Activated naive CD8-positive, alpha-beta T cell treated with anti-CD3 and anti-CD28 coated beads for 36 hours (primary cell): ENCODE measurements around the gene LRRC74B. TPM values are rescaled to one million over a fixed set of nuclear protein-coding genes. Genes with fewer than 3 reads are reported as not detected.

Experiments
- DNase-seq: peaks from one replicate; pipeline ENCODE4 v3.0.0; 2021
- H3K27ac Mint-ChIP-seq: one replicate; pipeline ENCODE4 v1.8.0; 2022; ENCODE audit warnings: mild to moderate bottlenecking, moderate library complexity, mixed read lengths
- H3K27me3 Mint-ChIP-seq: one replicate; pipeline ENCODE4 v1.8.0; 2022; ENCODE audit warnings: mild to moderate bottlenecking, mixed read lengths
- H3K36me3 Mint-ChIP-seq: one replicate; pipeline ENCODE4 v1.8.0; 2021; ENCODE audit warnings: mild to moderate bottlenecking, mixed read lengths
- H3K4me1 Mint-ChIP-seq: one replicate; pipeline ENCODE4 v1.8.0; 2021; ENCODE audit warnings: mixed read lengths
- H3K4me3 Mint-ChIP-seq: one replicate; pipeline ENCODE4 v1.8.0; 2022; ENCODE audit warnings: mild to moderate bottlenecking, moderate library complexity, mixed read lengths
- H3K9me3 Mint-ChIP-seq: one replicate; pipeline ENCODE4 v1.8.0; 2022; ENCODE audit warnings: mixed read lengths
- total RNA-seq, 2 experiments: library from RNA; stranded (reverse); gene quantifications; one replicate each; pipeline ENCODE4 v1.2.3, GENCODE V29; 2021

Gene LRRC74B
- total RNA-seq, 2 experiments from 2014 or later = not detected

DNA sequence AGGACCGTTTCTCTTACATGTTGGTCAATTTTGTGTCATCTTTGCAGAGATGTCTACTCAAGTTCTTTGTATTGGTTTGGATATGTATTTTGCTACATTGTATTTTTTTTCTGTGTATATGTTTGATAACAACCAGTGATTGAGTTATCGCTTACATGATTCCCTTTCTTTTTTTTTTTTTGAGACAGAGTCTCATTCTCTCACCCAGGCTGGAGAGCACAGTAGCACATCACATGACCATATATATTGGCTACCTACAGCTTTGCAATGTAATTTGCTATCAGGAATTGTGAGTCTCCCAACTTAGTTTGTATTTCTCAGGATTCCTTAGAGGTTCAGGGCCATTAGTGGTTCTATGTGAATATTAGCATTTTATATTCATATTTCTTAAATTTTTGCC is 59.5 kb downstream of the LRRC74B start:
- Mint-ChIP-seq H3K4me1 (peaks cover 7% of the 10 kb centered on the region), H3K9me3 (no peaks in the 10 kb centered on the region), H3K27ac (no peak overlapping the region), H3K27me3 (peaks cover 33% of the 10 kb centered on the region), H3K4me3 (no peak overlapping the region), H3K36me3 (no peaks in the 10 kb centered on the region)
- DNase-seq = no peak

DNA sequence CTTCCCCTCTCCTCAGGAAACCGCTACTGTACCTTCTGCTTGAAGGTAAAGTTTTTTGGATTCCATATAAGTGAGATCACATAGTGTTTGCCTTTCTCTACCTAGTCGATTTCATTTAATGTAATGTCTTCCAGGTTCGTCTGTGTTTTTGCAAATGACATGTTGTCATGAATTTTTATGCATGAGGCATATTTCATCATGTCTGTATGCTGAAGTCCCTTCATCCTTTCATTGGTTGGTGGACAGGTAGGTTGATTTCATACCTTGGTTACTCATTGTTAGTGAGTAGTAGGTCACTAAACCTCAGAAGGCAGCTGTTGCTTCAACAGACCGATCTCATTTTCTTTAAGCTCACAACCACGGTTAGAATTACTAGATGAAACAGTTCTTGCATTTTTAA is 60.3 kb downstream of the LRRC74B start:
- Mint-ChIP-seq H3K27me3 (peaks cover 33% of the 10 kb centered on the region), H3K27ac (no peak overlapping the region), H3K9me3 (no peaks in the 10 kb centered on the region), H3K36me3 (no peaks in the 10 kb centered on the region), H3K4me1 (peaks cover 7% of the 10 kb centered on the region), H3K4me3 (no peak overlapping the region)
- DNase-seq = no peak

DNA sequence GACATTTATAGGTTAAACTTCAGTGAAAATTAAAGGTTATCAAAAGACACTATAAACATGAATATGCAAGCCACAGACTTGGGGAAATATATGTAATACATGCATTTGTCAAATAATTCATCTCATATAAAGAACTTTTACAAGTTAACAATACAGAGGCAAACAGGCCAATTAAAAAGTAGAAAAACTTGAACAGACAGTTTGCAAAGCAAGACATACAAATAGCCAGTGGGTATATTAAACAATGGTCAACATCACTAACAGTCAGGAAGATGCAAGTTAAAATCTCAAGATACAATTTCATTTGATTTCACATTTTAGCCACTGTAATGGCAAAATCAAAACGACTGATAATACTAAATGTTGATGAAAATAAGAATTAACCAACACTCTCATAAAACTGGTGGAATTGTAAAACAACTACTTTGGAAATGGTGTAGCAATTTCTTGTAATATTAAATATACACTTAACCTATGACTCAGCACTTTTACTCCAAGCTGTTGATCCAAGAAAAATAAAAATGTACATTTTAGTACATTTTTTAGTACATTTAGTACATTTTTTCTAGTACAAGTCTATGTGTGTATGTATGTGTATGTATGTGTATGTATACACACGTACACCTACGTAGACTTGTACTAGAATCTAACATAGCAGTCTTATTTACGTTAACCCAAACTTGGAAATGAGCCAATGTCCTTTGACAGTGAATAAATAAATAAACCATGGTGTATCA is 62.8 kb downstream of the LRRC74B start:
- Mint-ChIP-seq H3K4me1 (no peaks in the 10 kb centered on the region), H3K27ac (no peak overlapping the region), H3K4me3 (no peak overlapping the region), H3K36me3 (no peaks in the 10 kb centered on the region), H3K9me3 (no peaks in the 10 kb centered on the region), H3K27me3 (peaks cover 28% of the 10 kb centered on the region)
- DNase-seq = no peak

Other genes starting within 250 kb of the LRRC74B start
- 10 to 100 TPM; 49.3 to 51.3 TPM for gene PI4KA, start 187.1 kb upstream of the LRRC74B start, total RNA-seq
- 10 to 100 TPM; 21.5 to 22.1 TPM for gene SNAP29, start 186.9 kb upstream of the LRRC74B start, total RNA-seq
- 10 to 100 TPM; 82.1 to 82.2 TPM for gene CRKL, start 128.5 kb upstream of the LRRC74B start, total RNA-seq
- under 1 TPM in 1 of 2 experiments, not detected in 1; 0.14 TPM for gene AIFM3, start 78.7 kb upstream of the LRRC74B start, total RNA-seq
- gene LZTR1, start 63.6 kb upstream of the LRRC74B start, total RNA-seq = 10 to 100 TPM; 32.4 to 39.2 TPM
- gene THAP7, start 43.8 kb upstream of the LRRC74B start, total RNA-seq = 10 to 100 TPM; 34.3 to 34.5 TPM
- under 1 TPM; 0.14 to 0.43 TPM for gene P2RX6, start 30.8 kb upstream of the LRRC74B start, total RNA-seq
- gene SLC7A4, start 13.4 kb upstream of the LRRC74B start, total RNA-seq = under 1 TPM; 0.41 to 0.44 TPM